ENCODE data around the gene IFIT3. TPM values are rescaled to one million over a fixed set of nuclear protein-coding genes. Genes with fewer than 3 reads are reported as not detected.

Gene IFIT3
- total and polyA plus RNA-seq, 2 of the 8 experiments (the other 6 are each of a cell fraction or from before 2014, with no cell fraction given) = 0.12 to 0.84 TPM

DNA sequence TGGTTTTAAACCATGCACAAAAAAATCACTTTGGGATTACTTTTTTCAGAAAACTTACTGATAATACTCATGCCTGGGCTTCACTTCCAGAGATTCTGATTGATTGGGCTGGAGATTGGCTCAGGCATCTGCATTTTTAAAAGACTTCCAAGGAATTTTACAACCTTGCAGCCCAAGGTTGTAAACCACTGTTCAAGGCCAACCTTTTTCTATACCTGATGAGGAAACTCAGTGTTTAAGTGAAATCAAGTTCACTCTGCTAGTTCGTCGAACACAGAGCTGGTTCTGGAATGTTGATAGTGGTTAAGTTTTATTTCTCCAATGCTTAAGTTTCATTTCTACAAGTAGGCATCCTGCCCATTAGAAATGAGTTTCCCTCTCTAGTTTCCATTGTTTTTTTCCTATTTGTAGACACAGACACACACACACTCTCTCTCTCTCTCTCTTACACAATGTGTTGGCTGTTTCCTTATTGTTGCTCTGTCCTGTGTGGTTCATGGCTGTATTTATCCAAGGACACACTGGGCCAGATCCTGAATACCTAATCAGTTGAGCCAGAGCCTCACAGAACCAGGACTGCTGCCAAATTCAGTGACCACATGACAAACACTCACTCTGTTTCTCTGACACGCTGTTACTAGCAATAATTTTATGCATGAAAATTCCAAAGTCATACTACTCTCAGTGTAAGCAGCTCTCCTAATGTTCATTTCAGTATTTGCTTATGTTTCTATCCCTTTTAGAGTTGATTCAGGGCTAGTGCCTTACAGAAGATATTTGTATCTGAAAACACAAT, 46.3 kb downstream of the IFIT3 start (continued):
- TF ChIP-seq, protein P1, sequence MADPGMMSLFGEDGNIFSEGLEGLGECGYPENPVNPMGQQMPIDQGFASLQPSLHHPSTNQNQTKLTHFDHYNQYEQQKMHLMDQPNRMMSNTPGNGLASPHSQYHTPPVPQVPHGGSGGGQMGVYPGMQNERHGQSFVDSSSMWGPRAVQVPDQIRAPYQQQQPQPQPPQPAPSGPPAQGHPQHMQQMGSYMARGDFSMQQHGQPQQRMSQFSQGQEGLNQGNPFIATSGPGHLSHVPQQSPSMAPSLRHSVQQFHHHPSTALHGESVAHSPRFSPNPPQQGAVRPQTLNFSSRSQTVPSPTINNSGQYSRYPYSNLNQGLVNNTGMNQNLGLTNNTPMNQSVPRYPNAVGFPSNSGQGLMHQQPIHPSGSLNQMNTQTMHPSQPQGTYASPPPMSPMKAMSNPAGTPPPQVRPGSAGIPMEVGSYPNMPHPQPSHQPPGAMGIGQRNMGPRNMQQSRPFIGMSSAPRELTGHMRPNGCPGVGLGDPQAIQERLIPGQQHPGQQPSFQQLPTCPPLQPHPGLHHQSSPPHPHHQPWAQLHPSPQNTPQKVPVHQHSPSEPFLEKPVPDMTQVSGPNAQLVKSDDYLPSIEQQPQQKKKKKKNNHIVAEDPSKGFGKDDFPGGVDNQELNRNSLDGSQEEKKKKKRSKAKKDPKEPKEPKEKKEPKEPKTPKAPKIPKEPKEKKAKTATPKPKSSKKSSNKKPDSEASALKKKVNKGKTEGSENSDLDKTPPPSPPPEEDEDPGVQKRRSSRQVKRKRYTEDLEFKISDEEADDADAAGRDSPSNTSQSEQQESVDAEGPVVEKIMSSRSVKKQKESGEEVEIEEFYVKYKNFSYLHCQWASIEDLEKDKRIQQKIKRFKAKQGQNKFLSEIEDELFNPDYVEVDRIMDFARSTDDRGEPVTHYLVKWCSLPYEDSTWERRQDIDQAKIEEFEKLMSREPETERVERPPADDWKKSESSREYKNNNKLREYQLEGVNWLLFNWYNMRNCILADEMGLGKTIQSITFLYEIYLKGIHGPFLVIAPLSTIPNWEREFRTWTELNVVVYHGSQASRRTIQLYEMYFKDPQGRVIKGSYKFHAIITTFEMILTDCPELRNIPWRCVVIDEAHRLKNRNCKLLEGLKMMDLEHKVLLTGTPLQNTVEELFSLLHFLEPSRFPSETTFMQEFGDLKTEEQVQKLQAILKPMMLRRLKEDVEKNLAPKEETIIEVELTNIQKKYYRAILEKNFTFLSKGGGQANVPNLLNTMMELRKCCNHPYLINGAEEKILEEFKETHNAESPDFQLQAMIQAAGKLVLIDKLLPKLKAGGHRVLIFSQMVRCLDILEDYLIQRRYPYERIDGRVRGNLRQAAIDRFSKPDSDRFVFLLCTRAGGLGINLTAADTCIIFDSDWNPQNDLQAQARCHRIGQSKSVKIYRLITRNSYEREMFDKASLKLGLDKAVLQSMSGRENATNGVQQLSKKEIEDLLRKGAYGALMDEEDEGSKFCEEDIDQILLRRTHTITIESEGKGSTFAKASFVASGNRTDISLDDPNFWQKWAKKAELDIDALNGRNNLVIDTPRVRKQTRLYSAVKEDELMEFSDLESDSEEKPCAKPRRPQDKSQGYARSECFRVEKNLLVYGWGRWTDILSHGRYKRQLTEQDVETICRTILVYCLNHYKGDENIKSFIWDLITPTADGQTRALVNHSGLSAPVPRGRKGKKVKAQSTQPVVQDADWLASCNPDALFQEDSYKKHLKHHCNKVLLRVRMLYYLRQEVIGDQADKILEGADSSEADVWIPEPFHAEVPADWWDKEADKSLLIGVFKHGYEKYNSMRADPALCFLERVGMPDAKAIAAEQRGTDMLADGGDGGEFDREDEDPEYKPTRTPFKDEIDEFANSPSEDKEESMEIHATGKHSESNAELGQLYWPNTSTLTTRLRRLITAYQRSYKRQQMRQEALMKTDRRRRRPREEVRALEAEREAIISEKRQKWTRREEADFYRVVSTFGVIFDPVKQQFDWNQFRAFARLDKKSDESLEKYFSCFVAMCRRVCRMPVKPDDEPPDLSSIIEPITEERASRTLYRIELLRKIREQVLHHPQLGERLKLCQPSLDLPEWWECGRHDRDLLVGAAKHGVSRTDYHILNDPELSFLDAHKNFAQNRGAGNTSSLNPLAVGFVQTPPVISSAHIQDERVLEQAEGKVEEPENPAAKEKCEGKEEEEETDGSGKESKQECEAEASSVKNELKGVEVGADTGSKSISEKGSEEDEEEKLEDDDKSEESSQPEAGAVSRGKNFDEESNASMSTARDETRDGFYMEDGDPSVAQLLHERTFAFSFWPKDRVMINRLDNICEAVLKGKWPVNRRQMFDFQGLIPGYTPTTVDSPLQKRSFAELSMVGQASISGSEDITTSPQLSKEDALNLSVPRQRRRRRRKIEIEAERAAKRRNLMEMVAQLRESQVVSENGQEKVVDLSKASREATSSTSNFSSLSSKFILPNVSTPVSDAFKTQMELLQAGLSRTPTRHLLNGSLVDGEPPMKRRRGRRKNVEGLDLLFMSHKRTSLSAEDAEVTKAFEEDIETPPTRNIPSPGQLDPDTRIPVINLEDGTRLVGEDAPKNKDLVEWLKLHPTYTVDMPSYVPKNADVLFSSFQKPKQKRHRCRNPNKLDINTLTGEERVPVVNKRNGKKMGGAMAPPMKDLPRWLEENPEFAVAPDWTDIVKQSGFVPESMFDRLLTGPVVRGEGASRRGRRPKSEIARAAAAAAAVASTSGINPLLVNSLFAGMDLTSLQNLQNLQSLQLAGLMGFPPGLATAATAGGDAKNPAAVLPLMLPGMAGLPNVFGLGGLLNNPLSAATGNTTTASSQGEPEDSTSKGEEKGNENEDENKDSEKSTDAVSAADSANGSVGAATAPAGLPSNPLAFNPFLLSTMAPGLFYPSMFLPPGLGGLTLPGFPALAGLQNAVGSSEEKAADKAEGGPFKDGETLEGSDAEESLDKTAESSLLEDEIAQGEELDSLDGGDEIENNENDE (IDR thresholded peaks at IDR 0.05; ENCODE audit: insufficient replicate concordance, low read length) = no peak
